HepG2 (cell line): Measurements from ENCODE around the gene HAGHL. TPM values are rescaled to one million over a fixed set of nuclear protein-coding genes. Genes with fewer than 3 reads are reported as not detected.

Source experiments
- ATF2 ChIP-seq: sonication (generic); formaldehyde crosslinking; IDR thresholded peaks from 2 replicates; pipeline ENCODE4 v1.4.0; 2020; ENCODE audit warnings: missing genetic modification reagents
- CCAR2 ChIP-seq: fragments of 200-400 bp; formaldehyde crosslinking; optimal IDR thresholded peaks from 2 replicates; pipeline ENCODE3; 2018; ENCODE audit warnings: low read depth, mild to moderate bottlenecking, low read length, moderate library complexity
- DNMT1 ChIP-seq: sonication (generic); formaldehyde crosslinking; IDR thresholded peaks from 2 replicates; pipeline ENCODE4 v1.5.1; 2020; ENCODE audit warnings: mild to moderate bottlenecking, missing genetic modification reagents
- ELF3 ChIP-seq: IDR thresholded peaks from 2 replicates; pipeline ENCODE4 v1.6.1; 2016; ENCODE audit warnings: missing genetic modification reagents, missing compliant biosample characterization
- FOXK2 ChIP-seq: fragments of 450-650 bp; IDR thresholded peaks from 2 replicates; pipeline ENCODE4 v1.6.1; 2016
- HDAC6 ChIP-seq: fragments of 200-600 bp; sonication (generic); IDR thresholded peaks from 2 replicates; pipeline ENCODE4 v1.7.0; 2017; ENCODE audit warnings: mild to moderate bottlenecking, antibody characterized with exemption, low read length, low read depth
- HNRNPLL ChIP-seq: fragments of 200-400 bp; formaldehyde crosslinking; IDR thresholded peaks from 2 replicates; pipeline ENCODE4 v1.6.1; 2017; ENCODE audit warnings: mild to moderate bottlenecking, low read depth, low read length; ENCODE audit not compliant: poor library complexity, severe bottlenecking
- MXI1 ChIP-seq: IDR thresholded peaks from 3 replicates; pipeline ENCODE4 v1.6.1; 2012; ENCODE audit warnings: low read depth, low read length, inconsistent platforms, borderline replicate concordance
- NFE2L2 ChIP-seq: fragments of 150-350 bp; IDR thresholded peaks from 2 replicates; pipeline ENCODE4 v1.6.1; 2014; ENCODE audit warnings: low read length
- PITX1 ChIP-seq: sonication (generic); formaldehyde crosslinking; IDR thresholded peaks from 2 replicates; pipeline ENCODE4 v1.5.1; 2020; ENCODE audit warnings: mild to moderate bottlenecking, missing genetic modification reagents
- SNAI1 ChIP-seq: sonication (generic); formaldehyde crosslinking; IDR thresholded peaks from 2 replicates; pipeline ENCODE4 v1.5.0; 2020; ENCODE audit warnings: mild to moderate bottlenecking, missing genetic modification reagents, borderline replicate concordance
- TBL1XR1 ChIP-seq: fragments of 150-350 bp; IDR thresholded peaks from 2 replicates; pipeline ENCODE4 v1.6.1; 2014; ENCODE audit warnings: borderline replicate concordance, low read length; ENCODE audit not compliant: partially characterized antibody
- TBP ChIP-seq: sonication (generic); formaldehyde crosslinking; IDR thresholded peaks from 2 replicates; pipeline ENCODE4 v1.5.0; 2020; ENCODE audit warnings: missing genetic modification reagents
- TEAD3 ChIP-seq: optimal IDR thresholded peaks from 2 replicates; pipeline ENCODE3; 2016; ENCODE audit warnings: borderline replicate concordance
- TOPORS ChIP-seq: sonication (generic); formaldehyde crosslinking; IDR thresholded peaks from 2 replicates; pipeline ENCODE4 v1.8.0; 2023; ENCODE audit warnings: mild to moderate bottlenecking, missing genetic modification reagents
- XRCC5 ChIP-seq: fragments of 200-400 bp; formaldehyde crosslinking; optimal IDR thresholded peaks from 2 replicates; pipeline ENCODE3; 2017; ENCODE audit warnings: mild to moderate bottlenecking, low read length
- ZBTB7B ChIP-seq: sonication (generic); formaldehyde crosslinking; IDR thresholded peaks from 2 replicates; pipeline ENCODE4 v1.4.0; 2020; ENCODE audit warnings: missing genetic modification reagents
- ZGPAT ChIP-seq: IDR thresholded peaks from 2 replicates; pipeline ENCODE4 v1.6.1; 2016; ENCODE audit warnings: mild to moderate bottlenecking
- ZKSCAN1 ChIP-seq: fragments of 150-350 bp; IDR thresholded peaks from 2 replicates; pipeline ENCODE4 v1.6.1; 2014; ENCODE audit warnings: low read length
- ZNF362 ChIP-seq: sonication (generic); formaldehyde crosslinking; IDR thresholded peaks from 2 replicates; pipeline ENCODE4 v1.4.0; 2020; ENCODE audit warnings: missing genetic modification reagents, mild to moderate bottlenecking, borderline replicate concordance
- ZNF512B ChIP-seq: sonication (generic); formaldehyde crosslinking; IDR thresholded peaks from 2 replicates; pipeline ENCODE4 v1.5.1; 2020; ENCODE audit warnings: missing genetic modification reagents, mild to moderate bottlenecking, borderline replicate concordance
- ZNF768 ChIP-seq: sonication (generic); formaldehyde crosslinking; IDR thresholded peaks from 2 replicates; pipeline ENCODE4 v1.4.0; 2020; ENCODE audit warnings: missing genetic modification reagents
- ZNF775 ChIP-seq: sonication (generic); formaldehyde crosslinking; IDR thresholded peaks from 2 replicates; pipeline ENCODE4 v1.4.0; 2020; ENCODE audit warnings: missing genetic modification reagents, mild to moderate bottlenecking, moderate library complexity, borderline replicate concordance
- ZNF777 ChIP-seq: sonication (generic); formaldehyde crosslinking; IDR thresholded peaks from 2 replicates; pipeline ENCODE4 v1.4.0; 2020; ENCODE audit warnings: missing genetic modification reagents
- ZNF841 ChIP-seq: sonication (generic); formaldehyde crosslinking; IDR thresholded peaks from 2 replicates; pipeline ENCODE4 v1.8.1; 2023; ENCODE audit warnings: missing genetic modification reagents, borderline replicate concordance
- polyA plus RNA-seq, 8 experiments: library from polyadenylated mRNA; depleted of rRNA in 3 of 8; stranded (reverse) in 7 of 8; unstranded in 1 of 8; fragments of >200 nt; fragmentation: Illumina TruSeq in 4 of 8; extraction: Trizol in 4 of 8; gene quantifications; 2 replicates each; pipeline versions ENCODE4 v1.2.1 to v1.2.3, GENCODE V29; 2011 to 2016; ENCODE audit warnings: low read depth in 4 of 8, missing spikeins in 1 of 8, mixed read lengths in 1 of 8; ENCODE audit not compliant: insufficient read depth in 1 of 8
- total RNA-seq, 5 experiments: library from RNA; depleted of rRNA; stranded (reverse); fragments of >200 nt; fragmentation: Illumina TruSeq; extraction: Trizol; gene quantifications; 2 replicates each; pipeline ENCODE4 v1.2.3, GENCODE V29; 2016; ENCODE audit warnings: low read depth in 1 of 5

Gene HAGHL
- total and polyA plus RNA-seq, 2 of the 13 experiments (the other 11 are each of a cell fraction or from before 2014, with no cell fraction given): 3.4 to 8.4 TPM

- no peak for TF ChIP-seq ZNF775 (CRISPR knock-in tag)
- TF ChIP-seq HDAC6: no peak
- no peak for TF ChIP-seq ATF2
- peak; percentile 14 for TF ChIP-seq TEAD3 (CRISPR knock-in tag)
- no peak for TF ChIP-seq ZGPAT (CRISPR knock-in tag)
- no peak for TF ChIP-seq MXI1
- 0 out of 2 replicates have a peak, but pooled peaks have one; percentile 16 for TF ChIP-seq ZNF777 (CRISPR knock-in tag)
- no peak for TF ChIP-seq TBP (CRISPR knock-in tag)
- TF ChIP-seq NFE2L2: no peak
- TF ChIP-seq ZBTB7B: peak; percentile 7; the same call in 1 of the 2 replicates
- no peak for TF ChIP-seq ZNF768
- TF ChIP-seq ZNF362 (CRISPR knock-in tag): no peak
- no peak for TF ChIP-seq FOXK2
- TF ChIP-seq XRCC5: no peak
- no peak for TF ChIP-seq CCAR2
- no peak for TF ChIP-seq SNAI1
- TF ChIP-seq ZNF512B (CRISPR knock-in tag): no peak
- TF ChIP-seq TOPORS (CRISPR knock-in tag): no peak
- TF ChIP-seq ELF3 (CRISPR knock-in tag): no peak
- no peak for TF ChIP-seq TBL1XR1
- no peak for TF ChIP-seq PITX1 (CRISPR knock-in tag)
- TF ChIP-seq DNMT1: no peak
- TF ChIP-seq ZNF841 (CRISPR knock-in tag): no peak
- peak; percentile 16 for TF ChIP-seq HNRNPLL
- TF ChIP-seq ZKSCAN1: no peak
These were observed at the start of gene HAGHL, which contains the start of gene CCDC78 (continued) for GRCh38 chr16:726438-727290.
